ENCODE measurements around the gene FBXO42.

DNA sequence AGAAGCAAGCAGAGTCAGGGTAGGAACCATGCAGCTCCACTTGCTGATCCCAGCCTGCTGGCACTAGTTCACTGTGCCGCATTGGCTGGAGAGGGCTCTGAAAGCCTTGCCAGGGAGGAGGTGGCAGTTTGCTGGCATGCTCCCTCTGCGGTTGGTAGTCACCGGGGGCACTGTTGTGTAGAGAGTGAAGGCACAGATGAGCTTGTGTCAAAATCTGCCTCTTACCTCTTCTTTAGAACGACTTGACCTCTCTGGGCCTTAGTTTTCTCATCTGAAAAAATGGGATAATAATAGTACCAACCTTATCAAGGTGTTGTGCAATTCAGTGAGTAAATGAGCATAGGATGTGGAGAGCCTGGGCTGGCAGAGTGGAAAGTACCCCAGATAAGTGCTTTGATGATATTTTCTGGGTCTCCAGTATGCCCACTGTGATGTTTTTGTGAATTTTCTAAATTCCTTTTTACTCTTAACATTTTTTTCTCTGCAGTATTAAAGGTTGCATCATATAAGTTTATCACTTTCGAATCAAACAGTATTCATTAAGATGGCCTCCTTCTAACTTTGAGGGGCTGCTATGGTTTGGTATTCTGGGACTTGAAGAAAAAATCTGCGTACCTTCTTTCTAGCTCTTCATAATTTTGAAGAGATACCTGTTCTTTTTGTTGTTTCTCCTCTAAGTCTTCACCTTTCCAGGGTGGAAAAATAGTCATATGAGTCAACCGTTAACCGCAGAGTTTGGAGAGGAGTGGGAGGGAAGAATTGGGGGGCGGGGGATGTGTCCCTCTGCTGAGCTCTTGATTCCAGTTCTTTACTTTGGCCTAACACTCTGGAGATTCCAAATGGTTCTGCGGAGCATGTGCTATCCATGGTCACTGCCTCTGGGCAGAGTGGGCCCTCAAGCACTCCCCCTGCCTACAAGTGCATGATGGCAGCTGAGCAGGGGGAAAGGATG, 41.6 kb upstream of the FBXO42 start:
- TF ChIP-seq POLR2A (IDR thresholded peaks at IDR 0.05) (no peak), POLR2AphosphoS5 (IDR thresholded peaks at IDR 0.05) (no peak)
- TF ChIP-seq, protein P1, sequence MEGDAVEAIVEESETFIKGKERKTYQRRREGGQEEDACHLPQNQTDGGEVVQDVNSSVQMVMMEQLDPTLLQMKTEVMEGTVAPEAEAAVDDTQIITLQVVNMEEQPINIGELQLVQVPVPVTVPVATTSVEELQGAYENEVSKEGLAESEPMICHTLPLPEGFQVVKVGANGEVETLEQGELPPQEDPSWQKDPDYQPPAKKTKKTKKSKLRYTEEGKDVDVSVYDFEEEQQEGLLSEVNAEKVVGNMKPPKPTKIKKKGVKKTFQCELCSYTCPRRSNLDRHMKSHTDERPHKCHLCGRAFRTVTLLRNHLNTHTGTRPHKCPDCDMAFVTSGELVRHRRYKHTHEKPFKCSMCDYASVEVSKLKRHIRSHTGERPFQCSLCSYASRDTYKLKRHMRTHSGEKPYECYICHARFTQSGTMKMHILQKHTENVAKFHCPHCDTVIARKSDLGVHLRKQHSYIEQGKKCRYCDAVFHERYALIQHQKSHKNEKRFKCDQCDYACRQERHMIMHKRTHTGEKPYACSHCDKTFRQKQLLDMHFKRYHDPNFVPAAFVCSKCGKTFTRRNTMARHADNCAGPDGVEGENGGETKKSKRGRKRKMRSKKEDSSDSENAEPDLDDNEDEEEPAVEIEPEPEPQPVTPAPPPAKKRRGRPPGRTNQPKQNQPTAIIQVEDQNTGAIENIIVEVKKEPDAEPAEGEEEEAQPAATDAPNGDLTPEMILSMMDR (IDR thresholded peaks at IDR 0.05): no peak

All from breast epithelium (tissue), 3 donors.